Ishikawa (cell line): ENCODE measurements around the gene PRDM16.

Experiments
- CEBPB ChIP-seq: IDR thresholded peaks from 2 replicates; pipeline ENCODE4 v1.6.1; 2012
- CREB1 ChIP-seq: IDR thresholded peaks from 2 replicates; pipeline ENCODE4 v1.6.1; 2012; ENCODE audit warnings: low read depth
- EGR1 ChIP-seq: IDR thresholded peaks from 2 replicates; pipeline ENCODE4 v1.6.1; 2012
- EP300 ChIP-seq: IDR thresholded peaks from 2 replicates; pipeline ENCODE4 v1.6.1; 2012; ENCODE audit warnings: borderline replicate concordance
- FOXM1 ChIP-seq: IDR thresholded peaks from 2 replicates; pipeline ENCODE4 v1.6.1; 2012; ENCODE audit warnings: low read depth, borderline replicate concordance
- MAX ChIP-seq: IDR thresholded peaks from 2 replicates; pipeline ENCODE4 v1.6.1; 2012
- NFIC ChIP-seq: IDR thresholded peaks from 2 replicates; pipeline ENCODE4 v1.6.1; 2012
- RAD21 ChIP-seq: IDR thresholded peaks from 2 replicates; pipeline ENCODE4 v1.6.1; 2012; ENCODE audit warnings: low read depth
- TAF1 ChIP-seq: IDR thresholded peaks from 2 replicates; pipeline ENCODE4 v1.6.1; 2012; ENCODE audit warnings: low read depth, mild to moderate bottlenecking
- TCF12 ChIP-seq: IDR thresholded peaks from 2 replicates; pipeline ENCODE4 v1.6.1; 2012; ENCODE audit warnings: low read depth
- TEAD4 ChIP-seq: IDR thresholded peaks from 2 replicates; pipeline ENCODE4 v1.6.1; 2012
- USF1 ChIP-seq: IDR thresholded peaks from 2 replicates; pipeline ENCODE4 v1.6.1; 2012
- YY1 ChIP-seq: IDR thresholded peaks from 2 replicates; pipeline ENCODE4 v1.6.1; 2012; ENCODE audit warnings: low read depth
- ZBTB7A ChIP-seq: IDR thresholded peaks from 2 replicates; pipeline ENCODE4 v1.6.1; 2012; ENCODE audit warnings: low read depth
- TF ChIP-seq, protein P1 (sequence below): IDR thresholded peaks from 2 replicates; pipeline ENCODE4 v1.6.1; 2012; ENCODE audit warnings: low read depth, mild to moderate bottlenecking

The PRDM16 gene

GRCh38 chr1:3479511-3480368, 410.7 kb downstream of the PRDM16 start:
- TF ChIP-seq EGR1 (no peak), MAX (0 out of 2 replicates have a peak, but pooled peaks have one; percentile 49), NFIC (no peak), ZBTB7A (no peak), RAD21 (no peak), CEBPB (no peak)

- TF ChIP-seq EP300 (no peak), TCF12 (no peak), RAD21 (no peak), CREB1 (no peak), FOXM1 (no peak), CEBPB (no peak), USF1 (no peak)
These were observed 411.3 kb downstream of the PRDM16 start for GRCh38 chr1:3480369-3480719.

- TF ChIP-seq CREB1: no peak
- TF ChIP-seq USF1: no peak
- TF ChIP-seq, protein P1, sequence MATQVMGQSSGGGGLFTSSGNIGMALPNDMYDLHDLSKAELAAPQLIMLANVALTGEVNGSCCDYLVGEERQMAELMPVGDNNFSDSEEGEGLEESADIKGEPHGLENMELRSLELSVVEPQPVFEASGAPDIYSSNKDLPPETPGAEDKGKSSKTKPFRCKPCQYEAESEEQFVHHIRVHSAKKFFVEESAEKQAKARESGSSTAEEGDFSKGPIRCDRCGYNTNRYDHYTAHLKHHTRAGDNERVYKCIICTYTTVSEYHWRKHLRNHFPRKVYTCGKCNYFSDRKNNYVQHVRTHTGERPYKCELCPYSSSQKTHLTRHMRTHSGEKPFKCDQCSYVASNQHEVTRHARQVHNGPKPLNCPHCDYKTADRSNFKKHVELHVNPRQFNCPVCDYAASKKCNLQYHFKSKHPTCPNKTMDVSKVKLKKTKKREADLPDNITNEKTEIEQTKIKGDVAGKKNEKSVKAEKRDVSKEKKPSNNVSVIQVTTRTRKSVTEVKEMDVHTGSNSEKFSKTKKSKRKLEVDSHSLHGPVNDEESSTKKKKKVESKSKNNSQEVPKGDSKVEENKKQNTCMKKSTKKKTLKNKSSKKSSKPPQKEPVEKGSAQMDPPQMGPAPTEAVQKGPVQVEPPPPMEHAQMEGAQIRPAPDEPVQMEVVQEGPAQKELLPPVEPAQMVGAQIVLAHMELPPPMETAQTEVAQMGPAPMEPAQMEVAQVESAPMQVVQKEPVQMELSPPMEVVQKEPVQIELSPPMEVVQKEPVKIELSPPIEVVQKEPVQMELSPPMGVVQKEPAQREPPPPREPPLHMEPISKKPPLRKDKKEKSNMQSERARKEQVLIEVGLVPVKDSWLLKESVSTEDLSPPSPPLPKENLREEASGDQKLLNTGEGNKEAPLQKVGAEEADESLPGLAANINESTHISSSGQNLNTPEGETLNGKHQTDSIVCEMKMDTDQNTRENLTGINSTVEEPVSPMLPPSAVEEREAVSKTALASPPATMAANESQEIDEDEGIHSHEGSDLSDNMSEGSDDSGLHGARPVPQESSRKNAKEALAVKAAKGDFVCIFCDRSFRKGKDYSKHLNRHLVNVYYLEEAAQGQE: no peak
These were observed 412.0 kb downstream of the PRDM16 start for GRCh38 chr1:3481046-3481445.

GRCh38 chr1:3481836-3482375, 412.9 kb downstream of the PRDM16 start:
- TF ChIP-seq EP300 (0 out of 2 replicates have a peak, but pooled peaks have one; percentile 13), USF1 (no peak)

DNA sequence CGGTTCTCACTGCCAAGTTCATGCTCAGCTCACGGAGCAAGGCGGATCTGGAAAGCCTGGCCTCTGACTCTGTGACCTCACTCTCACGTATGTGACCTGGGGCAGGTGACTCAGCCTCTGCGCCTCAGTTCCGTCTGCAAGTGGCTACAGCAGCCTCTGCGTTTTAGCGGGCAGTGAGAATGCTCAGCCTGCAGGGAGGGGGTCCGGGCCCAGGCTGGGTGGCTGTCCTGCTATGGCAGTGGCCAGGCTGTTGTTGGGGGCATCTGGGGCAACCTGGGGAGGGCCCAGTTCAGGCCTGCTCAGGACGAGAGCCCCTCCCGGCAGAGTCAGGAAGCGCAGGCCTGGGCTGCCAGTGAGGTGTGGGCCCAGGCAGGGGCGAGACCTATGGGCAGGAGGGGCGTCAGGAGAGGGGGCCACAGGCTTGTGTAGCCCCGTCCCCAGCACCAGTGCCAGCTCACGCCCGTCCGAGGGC, 413.4 kb downstream of the PRDM16 start:
- TF ChIP-seq EGR1 (no peak), USF1 (no peak), TAF1 (no peak)

GRCh38 chr1:3483380-3483779, 414.4 kb downstream of the PRDM16 start:
- TF ChIP-seq EGR1: no peak
- TF ChIP-seq, protein P1: no peak
- TF ChIP-seq NFIC: no peak
- no peak for TF ChIP-seq YY1
- TF ChIP-seq ZBTB7A: no peak
- no peak for TF ChIP-seq CEBPB
- TF ChIP-seq TEAD4: no peak
- TF ChIP-seq FOXM1: no peak
- TF ChIP-seq TAF1: no peak
- no peak for TF ChIP-seq USF1
- TF ChIP-seq RAD21: no peak
- TF ChIP-seq EP300: no peak
- no peak for TF ChIP-seq CREB1
- TF ChIP-seq TCF12: no peak
- TF ChIP-seq MAX: no peak
